Memory B cell (primary cell): ENCODE measurements around the gene ZNF100.
"Not testable (repeated sequence)": the region's sequence is repeated elsewhere in the genome, so short reads cannot be mapped to it uniquely, and the experiment has no call there.

Experiments used
- ATAC-seq: fragments of 150-1000 bp; cut with Tn5 transposase; 2 replicates; pipeline ENCODE4 v1.10.0; 2021; ENCODE audit warnings: low read depth, mild to moderate bottlenecking, moderate library complexity
- DNase-seq, 2 donors: peaks; one replicate each; pipeline ENCODE4 v3.0.0; 2022; ENCODE audit warnings: low spot score in 2 of 2
- H3K27ac Mint-ChIP-seq: one replicate; pipeline ENCODE4 v1.8.0; 2022; ENCODE audit warnings: mild to moderate bottlenecking, moderate library complexity, mixed read lengths
- H3K27me3 Mint-ChIP-seq: one replicate; pipeline ENCODE4 v1.8.0; 2022; ENCODE audit warnings: mixed read lengths
- H3K36me3 Mint-ChIP-seq: one replicate; pipeline ENCODE4 v1.8.0; 2022; ENCODE audit warnings: mild to moderate bottlenecking, mixed read lengths
- H3K4me1 Mint-ChIP-seq: one replicate; pipeline ENCODE4 v1.8.0; 2022; ENCODE audit warnings: mixed read lengths
- H3K4me3 Mint-ChIP-seq: one replicate; pipeline ENCODE4 v1.8.0; 2022; ENCODE audit warnings: mild to moderate bottlenecking, moderate library complexity, mixed read lengths
- H3K9me3 Mint-ChIP-seq: one replicate; pipeline ENCODE4 v1.8.0; 2022; ENCODE audit warnings: mixed read lengths

ZNF100 gene

GRCh38 chr19:21691661-21692060 is 75.7 kb downstream of the ZNF100 start:
- Mint-ChIP-seq H3K9me3 (peaks cover 4% of the 10 kb centered on the region), H3K4me1 (no peaks in the 10 kb centered on the region), H3K4me3 (no peak overlapping the region)

GRCh38 chr19:21688464-21688863 is 78.9 kb downstream of the ZNF100 start:
- H3K36me3 Mint-ChIP-seq = no peaks in the 10 kb centered on the region
- no peak overlapping the region for H3K27ac Mint-ChIP-seq
- H3K4me3 Mint-ChIP-seq = no peak overlapping the region
- DNase-seq (no peak), ATAC-seq (no peak)
- H3K4me1 Mint-ChIP-seq = no peaks in the 10 kb centered on the region
- peaks cover 1% of the 10 kb centered on the region for H3K27me3 Mint-ChIP-seq
- peaks cover 4% of the 10 kb centered on the region for H3K9me3 Mint-ChIP-seq

More at GRCh38 chr19:21691661-21692060, 75.7 kb downstream of the ZNF100 start:
- DNase-seq (no peak), ATAC-seq (no peak)
- no peak overlapping the region for H3K27ac Mint-ChIP-seq
- no peaks in the 10 kb centered on the region for H3K36me3 Mint-ChIP-seq
- peaks cover 2% of the 10 kb centered on the region for H3K27me3 Mint-ChIP-seq

GRCh38 chr19:21680671-21681070 is 86.7 kb downstream of the ZNF100 start:
- Mint-ChIP-seq H3K4me1 (peaks cover 3% of the 10 kb centered on the region), H3K27ac (no peak overlapping the region), H3K4me3 (no peak overlapping the region), H3K36me3 (no peaks in the 10 kb centered on the region), H3K27me3 (peaks cover 4% of the 10 kb centered on the region), H3K9me3 (peaks cover 6% of the 10 kb centered on the region)
- ATAC-seq (no peak), DNase-seq (no peak)

DNA sequence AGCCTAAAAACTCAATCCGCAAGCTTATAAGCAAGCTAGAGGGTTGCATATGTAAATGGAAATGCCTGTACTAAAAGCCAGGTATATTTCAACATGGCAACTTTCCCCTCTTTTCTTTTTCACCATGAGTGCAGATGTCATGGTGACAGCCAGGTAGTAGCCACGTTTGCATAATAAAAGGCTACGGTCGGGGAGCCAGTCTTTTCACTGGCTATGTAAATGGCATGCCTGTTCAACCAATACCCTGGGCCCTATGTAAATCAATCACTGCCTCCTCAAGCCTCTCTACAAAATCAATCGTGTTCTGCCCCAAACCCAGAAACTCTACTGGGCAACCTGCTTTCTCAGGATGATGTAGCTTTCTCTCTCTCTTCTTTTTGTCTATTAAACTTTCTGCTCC is 87.4 kb downstream of the ZNF100 start:
- Mint-ChIP-seq H3K4me1 (peaks cover 3% of the 10 kb centered on the region), H3K9me3 (peaks cover 6% of the 10 kb centered on the region), H3K4me3 (no peak overlapping the region), H3K27me3 (peaks cover 3% of the 10 kb centered on the region), H3K36me3 (no peaks in the 10 kb centered on the region), H3K27ac (no peak overlapping the region)
- no peak for ATAC-seq
- DNase-seq = no peak

DNA sequence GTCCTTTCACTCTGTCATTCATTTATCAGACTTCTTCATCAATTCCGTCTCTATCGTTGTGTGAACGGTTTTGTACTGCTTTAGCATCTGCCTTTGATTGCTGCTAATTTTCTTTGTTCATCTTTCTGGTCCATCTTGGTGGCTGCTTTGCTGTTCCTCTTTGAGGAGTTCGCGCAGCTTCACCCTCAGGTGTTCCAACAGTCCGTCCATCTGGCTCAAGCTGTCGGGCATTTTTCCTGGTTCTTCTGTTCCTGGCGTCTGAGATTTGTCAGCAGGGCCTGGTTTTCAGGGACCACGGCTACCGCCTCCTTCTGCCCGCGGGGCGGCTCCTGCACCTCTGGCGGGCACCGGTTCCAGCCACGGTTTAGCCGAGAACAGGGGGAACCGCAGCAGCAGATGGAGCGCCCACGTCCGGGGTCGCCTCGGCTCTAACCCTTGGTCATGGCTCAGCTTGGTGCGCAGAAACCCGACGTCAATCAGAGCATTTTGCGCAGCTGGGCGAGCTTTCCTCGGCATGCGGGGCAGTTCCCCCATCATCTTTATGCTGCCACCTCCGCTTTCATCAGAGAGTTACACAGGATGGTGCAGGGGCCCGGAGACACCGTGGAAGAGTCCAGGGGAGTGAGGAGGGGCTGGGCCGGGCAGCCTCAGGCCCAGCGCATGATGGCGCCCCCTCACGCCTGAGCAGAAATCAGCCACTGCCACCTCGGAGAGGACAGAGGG is 89.5 kb downstream of the ZNF100 start:
- no peak overlapping the region for H3K4me3 Mint-ChIP-seq
- no peak for ATAC-seq

DNA sequence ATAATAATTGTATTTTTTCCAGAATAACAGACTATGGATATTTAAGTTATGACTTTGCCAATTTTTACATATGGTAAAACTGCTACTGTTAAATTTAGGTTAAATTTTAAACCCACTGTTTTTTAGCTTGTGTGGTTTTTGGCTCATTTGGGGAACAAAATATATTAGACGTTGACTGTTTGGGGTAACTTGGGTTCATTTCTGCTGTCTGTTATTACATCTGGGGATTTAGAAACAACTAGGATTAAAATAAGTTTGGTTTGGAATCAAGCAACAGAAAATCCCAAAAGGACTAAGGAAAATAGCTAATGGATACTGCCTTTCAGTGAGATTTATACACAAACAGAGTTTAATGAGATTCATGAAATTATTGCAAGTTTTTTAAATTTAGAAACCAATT is 92.9 kb downstream of the ZNF100 start:
- DNase-seq (no peak), ATAC-seq (no peak)
- Mint-ChIP-seq H3K4me3 (no peak overlapping the region), H3K27ac (no peak overlapping the region), H3K4me1 (peaks cover 3% of the 10 kb centered on the region), H3K27me3 (no peaks in the 10 kb centered on the region), H3K9me3 (no peaks in the 10 kb centered on the region), H3K36me3 (no peaks in the 10 kb centered on the region)

More for the DNA sequence above, 89.5 kb downstream of the ZNF100 start:
- H3K27me3 Mint-ChIP-seq = peaks cover 3% of the 10 kb centered on the region
- DNase-seq = no peak
- H3K4me1 Mint-ChIP-seq = peaks cover 3% of the 10 kb centered on the region
- peaks cover 6% of the 10 kb centered on the region for H3K9me3 Mint-ChIP-seq
- no peaks in the 10 kb centered on the region for H3K36me3 Mint-ChIP-seq
- no peak overlapping the region for H3K27ac Mint-ChIP-seq

GRCh38 chr19:21673479-21673878 is 93.9 kb downstream of the ZNF100 start:
- H3K36me3 Mint-ChIP-seq, H3K27ac Mint-ChIP-seq, H3K4me1 Mint-ChIP-seq, ATAC-seq, DNase-seq, H3K4me3 Mint-ChIP-seq, H3K9me3 Mint-ChIP-seq, H3K27me3 Mint-ChIP-seq: not testable (repeated sequence)
